Vein endothelial cell (primary cell): Measurements from ENCODE around the gene ZNF483. TPM values are rescaled to one million over a fixed set of nuclear protein-coding genes. Genes with fewer than 3 reads are reported as not detected.

Experiments
- total RNA-seq: library from RNA; depleted of rRNA; stranded (reverse); fragments of >200 nt; gene quantifications from 2 replicates; pipeline ENCODE4 v1.2.3, GENCODE V29; 2012

ZNF483 gene
- 2.8 and 2.9 TPM in 2 replicates for total RNA-seq

DNA sequence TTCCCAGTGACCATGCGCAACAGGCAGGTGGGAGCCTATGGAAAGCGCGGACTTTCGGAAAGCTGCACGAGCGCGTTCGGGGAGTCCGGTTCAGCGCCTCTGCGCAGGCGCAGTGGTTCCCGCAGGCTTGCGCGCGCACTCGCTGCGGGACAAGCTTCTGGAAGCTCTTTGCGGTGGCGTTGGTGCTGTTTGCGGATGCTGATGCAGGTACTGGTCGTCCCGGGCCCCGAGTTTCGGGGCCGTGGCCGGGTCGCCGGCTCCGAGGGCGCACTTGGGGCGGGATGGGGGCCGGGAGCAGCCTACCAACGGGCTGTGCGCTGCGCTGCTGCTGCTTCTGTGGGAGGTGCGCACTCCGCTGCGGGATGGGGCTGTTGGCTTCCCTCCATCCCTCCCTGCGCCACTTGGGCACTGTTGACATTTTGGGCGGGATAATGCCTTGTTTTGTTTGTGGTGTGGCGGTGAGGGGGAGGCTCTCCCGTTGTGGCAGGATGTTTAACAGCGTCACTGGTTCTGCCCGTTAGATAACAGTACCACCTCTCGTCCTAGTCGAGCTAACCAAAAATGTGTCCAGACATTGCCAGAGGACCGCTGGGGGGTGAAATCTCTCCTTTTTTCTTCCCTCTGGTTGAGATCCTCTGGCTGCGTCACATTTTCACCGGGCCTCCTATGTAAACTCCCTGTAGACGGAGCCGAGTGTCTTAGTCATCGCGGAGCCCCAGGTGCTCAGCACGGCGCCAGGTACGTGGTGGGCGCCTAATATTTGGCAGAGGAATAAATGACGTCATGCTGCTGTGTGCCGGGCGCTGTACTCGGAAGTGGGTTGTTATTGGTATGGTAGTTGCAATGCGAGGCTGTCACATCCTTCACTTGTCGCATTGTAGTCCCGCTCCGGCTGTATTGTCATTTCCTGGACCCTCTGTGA lies at the start of gene ZNF483:
TSS of gene ZNF483 (plus strand) at position 124 of the 922 bp plus-strand sequence. CDS start 2,217 bp downstream, outside the sequence.

DNA sequence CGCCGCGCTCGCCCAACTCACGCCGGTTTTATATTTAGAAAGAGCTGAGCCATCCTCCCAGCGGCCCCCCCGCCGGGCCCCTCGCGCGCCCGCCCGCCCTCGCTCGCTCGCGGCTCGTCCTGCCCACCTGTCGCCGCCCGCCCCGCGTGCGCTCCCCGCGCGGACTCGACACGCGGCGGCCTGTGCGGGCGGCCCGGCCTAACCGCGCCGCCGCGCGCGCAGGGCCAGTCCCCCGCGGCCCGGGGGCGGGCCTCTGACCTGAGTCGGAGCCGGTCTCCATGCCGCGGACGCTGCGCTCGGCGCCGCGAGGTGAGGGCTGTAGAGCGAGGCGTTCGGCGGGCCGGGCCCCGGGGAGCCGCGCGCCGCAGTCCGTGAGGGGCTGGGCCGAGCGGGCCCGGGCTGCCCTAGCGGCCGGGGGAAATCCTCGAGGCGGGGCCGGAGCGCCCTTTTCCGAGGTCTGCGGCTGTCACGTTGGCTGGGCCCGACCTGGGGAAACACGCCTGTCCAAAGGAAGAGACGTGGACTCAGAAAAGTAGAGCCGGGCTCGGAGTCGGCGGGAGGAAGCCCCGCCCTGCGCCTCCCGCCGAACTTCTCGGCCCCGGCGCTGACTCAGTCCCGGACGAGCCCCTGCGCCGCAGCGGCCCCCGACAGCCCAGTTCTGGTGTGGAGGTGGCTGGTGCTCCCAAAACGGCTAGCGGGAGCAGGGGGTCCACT lies 41.0 kb upstream of the ZNF483 start, which contains the start of gene ECPAS:
TSS of gene ECPAS (minus strand) at position 526 of the 714 bp plus-strand sequence. CDS start 11,465 bp downstream, outside the sequence.

DNA sequence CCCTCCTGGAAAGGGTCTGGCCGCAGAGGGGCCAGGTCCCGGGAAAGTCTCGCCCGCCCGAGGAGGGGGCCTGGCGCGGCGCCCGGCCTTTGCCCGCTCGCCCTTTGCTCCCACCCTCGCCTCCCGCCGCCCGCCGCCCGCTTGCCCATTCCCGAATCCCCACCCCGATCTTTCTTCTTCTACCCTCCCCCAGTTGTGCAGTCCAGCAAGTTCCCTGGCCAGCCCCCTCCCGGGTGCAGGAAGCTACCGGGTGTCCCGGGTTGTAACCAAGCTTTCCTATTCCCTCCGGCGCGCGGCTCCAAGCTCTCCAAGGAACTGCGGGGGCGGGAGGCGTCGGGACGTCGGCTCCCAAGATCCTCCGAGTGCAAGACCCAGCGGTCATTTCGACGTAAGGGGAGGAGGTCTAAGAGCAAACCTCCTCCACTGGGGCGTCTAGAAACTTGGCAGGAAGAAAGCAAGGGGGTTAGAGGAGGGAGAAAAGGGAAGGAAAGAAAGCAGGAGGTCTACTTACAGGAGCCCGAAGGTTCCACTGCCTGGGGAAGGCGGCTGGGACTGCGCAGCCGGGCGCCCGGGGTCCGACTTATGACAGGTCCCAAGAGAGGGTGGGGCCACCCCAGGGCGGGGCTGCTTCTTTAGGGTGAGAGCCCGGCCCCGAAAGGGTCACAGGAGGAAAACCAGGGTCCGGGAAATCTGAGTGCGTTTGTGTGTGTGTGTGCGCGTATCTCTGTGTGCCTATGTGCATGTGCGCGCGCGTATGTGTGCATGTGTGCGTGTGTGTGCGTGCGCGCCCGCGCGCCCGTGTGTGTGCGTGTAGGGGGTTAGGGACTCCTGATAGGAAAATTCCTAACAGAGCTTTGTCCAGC lies 74.3 kb downstream of the ZNF483 start, which contains the start of gene PTGR1:
TSS of gene PTGR1 (minus strand) at position 556 of the 863 bp plus-strand sequence. CDS start 2,225 bp downstream, outside the sequence.

Other genes with a start within 250 kb of the ZNF483 start
- gene OR2K2, start 195.0 kb upstream of the ZNF483 start, total RNA-seq, result not detected in 2 replicates
- gene ECPAS, start 40.8 kb upstream of the ZNF483 start, total RNA-seq, result 97.7 and 98.3 TPM in 2 replicates
- gene PTGR1, start 74.5 kb downstream of the ZNF483 start, total RNA-seq, result 30.1 and 44.9 TPM in 2 replicates
- gene DNAJC25, start 106.2 kb downstream of the ZNF483 start, total RNA-seq, result 2.9 and 4.7 TPM in 2 replicates
- 54.5 and 69.5 TPM in 2 replicates for gene GNG10, start 136.4 kb downstream of the ZNF483 start, total RNA-seq